ENCODE results near the gene ARMH2. TPM values are rescaled to one million over a fixed set of nuclear protein-coding genes. Genes with fewer than 3 reads are reported as not detected.

The ARMH2 gene
- total RNA-seq, 1 experiment from 2014 or later: not detected

GRCh38 chr6:24763578-24763977 is 35.1 kb downstream of the ARMH2 start:
- H4K20me1 ChIP-seq (ENCODE audit: control insufficient read depth, insufficient read depth, insufficient read length): no peaks in the 10 kb centered on the region
- H2AFZ ChIP-seq (ENCODE audit: low read length): no peak overlapping the region
- no peak overlapping the region for H4K91ac ChIP-seq (ENCODE audit: insufficient read length, low read depth, low read length)
- H2BK20ac ChIP-seq (ENCODE audit: low read depth, low read length, poor library complexity, severe bottlenecking): no peak overlapping the region
- Mint-ChIP-seq H3K27me3 (ENCODE audit: low read depth) (no peaks in the 10 kb centered on the region), H3K4me3 (no peak overlapping the region), H3K4me1 (peaks cover 4% of the 10 kb centered on the region in 2 experiments), H3K9me3 (no peaks in the 10 kb centered on the region), H3K27ac (no peak overlapping the region), H3K36me3 (ENCODE audit: insufficient read depth in 1 of 3, low read depth in 3 of 3) (no peaks in the 10 kb centered on the region)
- no peak overlapping the region for H2AK5ac ChIP-seq (ENCODE audit: insufficient read length, low read length)
- H3K56ac ChIP-seq (ENCODE audit: insufficient read length, low read depth, low read length): no peak overlapping the region
- no peak overlapping the region for H3T11ph ChIP-seq (ENCODE audit: low read length)
- H3K9me3 ChIP-seq (ENCODE audit: control insufficient read depth, low read depth, low read length): no peaks in the 10 kb centered on the region
- no peaks in the 10 kb centered on the region for H3K79me1 ChIP-seq (ENCODE audit: insufficient read depth, low read depth, low read length, poor library complexity, severe bottlenecking)
- H3K4me1 ChIP-seq (ENCODE audit: insufficient read depth, low read length): no peaks in the 10 kb centered on the region
- no peak overlapping the region for H3K14ac ChIP-seq (ENCODE audit: insufficient read depth, low read length)
- no peak overlapping the region for H2BK15ac ChIP-seq (ENCODE audit: low read depth, low read length)
- H3K23ac ChIP-seq (ENCODE audit: insufficient read length, low read depth, low read length): no peak overlapping the region
- no peak for TF ChIP-seq CTCF (conservative IDR thresholded peaks at IDR 0.05)
- H3K4ac ChIP-seq (ENCODE audit: low read depth, low read length): no peak overlapping the region
- no peak overlapping the region for H3K18ac ChIP-seq (ENCODE audit: insufficient read length, low read depth, low read length)
- no peak overlapping the region for H3K27ac ChIP-seq (ENCODE audit: insufficient read length, low read depth, low read length)
- DNase-seq: no peak
- no CpG with 5 or more reads among the region's 3 CpGs for WGBS (ENCODE audit: extremely low coverage, insufficient read length, low lambda C conversion rate)
- no peaks in the 10 kb centered on the region for H3K27me3 ChIP-seq (ENCODE audit: insufficient read depth, low read length)
- no peaks in the 10 kb centered on the region for H3K79me2 ChIP-seq (ENCODE audit: insufficient read depth, low read length)
- no peak overlapping the region for H2BK12ac ChIP-seq (ENCODE audit: insufficient read length, low read depth, low read length)
- no peak overlapping the region for H4K5ac ChIP-seq (ENCODE audit: insufficient read length, low read depth, low read length)
- H3K23me2 ChIP-seq (ENCODE audit: insufficient read length, low read depth, low read length, poor library complexity, severe bottlenecking): no peaks in the 10 kb centered on the region
- no peak overlapping the region for H3K4me2 ChIP-seq (ENCODE audit: insufficient read depth, insufficient read length, low read length)
- H2BK5ac ChIP-seq (ENCODE audit: insufficient read length, low read length): no peak overlapping the region
- H3K9ac ChIP-seq (ENCODE audit: extremely low read depth, insufficient read length, low read length): no peak overlapping the region
- no peak overlapping the region for H2BK120ac ChIP-seq (ENCODE audit: low read depth, low read length, poor library complexity, severe bottlenecking)
- H4K8ac ChIP-seq (replicated peaks; ENCODE audit: insufficient read length, low read depth, low read length): no peak overlapping the region
